GM12801 (cell line): ENCODE data around the gene BCL2L12.

Experiments used
- CTCF ChIP-seq: IDR thresholded peaks from one replicate; pipeline ENCODE4 v1.5.1; 2011; ENCODE audit warnings: control low read depth; ENCODE audit not compliant: insufficient read length; ENCODE audit errors: extremely low read depth

BCL2L12 gene

GRCh38 chr19:49718991-49719390, 53.3 kb downstream of the BCL2L12 start:
- TF ChIP-seq CTCF: no peak
